ENCODE data around the gene ZSCAN30. TPM values are rescaled to one million over a fixed set of nuclear protein-coding genes. Genes with fewer than 3 reads are reported as not detected.

ZSCAN30 gene
- total RNA-seq, 1 experiment from 2014 or later: 20.5 TPM

DNA sequence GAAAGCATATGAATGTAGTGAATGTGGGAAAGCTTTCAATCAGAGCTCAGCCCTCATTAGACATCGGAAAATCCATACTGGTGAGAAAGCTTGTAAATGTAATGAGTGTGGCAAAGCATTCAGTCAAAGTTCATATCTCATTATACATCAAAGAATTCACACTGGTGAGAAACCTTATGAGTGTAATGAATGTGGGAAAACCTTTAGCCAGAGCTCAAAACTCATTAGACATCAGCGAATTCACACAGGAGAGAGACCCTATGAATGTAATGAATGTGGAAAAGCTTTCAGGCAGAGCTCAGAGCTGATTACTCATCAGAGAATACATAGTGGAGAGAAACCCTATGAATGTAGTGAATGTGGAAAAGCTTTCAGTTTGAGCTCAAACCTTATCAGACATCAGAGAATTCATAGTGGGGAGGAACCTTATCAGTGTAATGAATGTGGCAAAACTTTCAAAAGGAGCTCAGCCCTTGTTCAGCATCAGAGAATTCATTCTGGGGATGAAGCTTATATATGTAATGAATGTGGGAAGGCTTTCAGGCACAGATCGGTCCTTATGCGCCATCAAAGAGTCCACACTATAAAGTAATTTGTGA, 44.2 kb downstream of the ZSCAN30 start:
- no peak overlapping the region for H3K4me3 Mint-ChIP-seq (ENCODE audit: unreplicated experiment)
- no peaks in the 10 kb centered on the region for H3K27me3 Mint-ChIP-seq (ENCODE audit: insufficient read depth, unreplicated experiment)
- POLR2A ChIA-PET: interaction anchor here (0.6 to 7.2 kb wide), 3 partner anchors 43 to 198 kb away, joined by 3 to 58 read pairs (median 3); partner anchors contain the start of gene ZSCAN30
- no peak overlapping the region for H3K27ac Mint-ChIP-seq (ENCODE audit: low read depth, unreplicated experiment)
- intact Hi-C loops (cut with micrococcal nuclease): no loop called here
- DNase-seq (ENCODE audit: unreplicated experiment): no peak
- no peaks in the 10 kb centered on the region for H3K4me1 Mint-ChIP-seq (ENCODE audit: insufficient read depth, unreplicated experiment)
- H3K9me3 Mint-ChIP-seq (ENCODE audit: unreplicated experiment): peaks cover 34% of the 10 kb centered on the region
- TF ChIP-seq, protein P1, sequence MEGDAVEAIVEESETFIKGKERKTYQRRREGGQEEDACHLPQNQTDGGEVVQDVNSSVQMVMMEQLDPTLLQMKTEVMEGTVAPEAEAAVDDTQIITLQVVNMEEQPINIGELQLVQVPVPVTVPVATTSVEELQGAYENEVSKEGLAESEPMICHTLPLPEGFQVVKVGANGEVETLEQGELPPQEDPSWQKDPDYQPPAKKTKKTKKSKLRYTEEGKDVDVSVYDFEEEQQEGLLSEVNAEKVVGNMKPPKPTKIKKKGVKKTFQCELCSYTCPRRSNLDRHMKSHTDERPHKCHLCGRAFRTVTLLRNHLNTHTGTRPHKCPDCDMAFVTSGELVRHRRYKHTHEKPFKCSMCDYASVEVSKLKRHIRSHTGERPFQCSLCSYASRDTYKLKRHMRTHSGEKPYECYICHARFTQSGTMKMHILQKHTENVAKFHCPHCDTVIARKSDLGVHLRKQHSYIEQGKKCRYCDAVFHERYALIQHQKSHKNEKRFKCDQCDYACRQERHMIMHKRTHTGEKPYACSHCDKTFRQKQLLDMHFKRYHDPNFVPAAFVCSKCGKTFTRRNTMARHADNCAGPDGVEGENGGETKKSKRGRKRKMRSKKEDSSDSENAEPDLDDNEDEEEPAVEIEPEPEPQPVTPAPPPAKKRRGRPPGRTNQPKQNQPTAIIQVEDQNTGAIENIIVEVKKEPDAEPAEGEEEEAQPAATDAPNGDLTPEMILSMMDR (IDR thresholded peaks at IDR 0.05; ENCODE audit: unreplicated experiment): no peak
- H3K36me3 Mint-ChIP-seq (ENCODE audit: insufficient read depth, unreplicated experiment): peaks cover 81% of the 10 kb centered on the region
- CTCF ChIA-PET: interaction anchor here (0.6 to 2.0 kb wide), 6 partner anchors 14 to 140 kb away, joined by 3 to 7 read pairs (median 3); partner anchors contain the start of gene ZNF24
- no TSS peak for BruUV-seq (replicated peaks)

DNA sequence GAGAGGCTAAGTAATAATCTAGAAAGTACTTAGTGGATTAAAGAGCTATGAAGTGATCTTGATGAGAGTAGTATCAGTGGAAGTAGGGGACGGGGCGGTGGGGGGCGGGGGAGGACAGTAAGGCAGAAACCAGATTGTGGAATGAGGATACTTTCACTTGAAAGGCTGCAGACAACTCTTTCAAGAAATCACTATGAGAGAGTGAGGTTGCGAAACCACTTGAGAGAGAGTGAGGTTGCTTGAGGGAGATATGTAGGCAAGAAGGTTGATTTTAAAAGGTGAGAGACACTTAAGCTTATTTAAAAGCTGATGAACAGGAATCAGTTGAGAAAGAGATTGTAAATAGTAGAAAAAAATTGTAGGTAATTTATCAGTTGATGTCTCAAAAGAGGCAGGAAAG, 45.4 kb downstream of the ZSCAN30 start:
- peaks cover 76% of the 10 kb centered on the region for H3K36me3 Mint-ChIP-seq (ENCODE audit: insufficient read depth, unreplicated experiment)
- H3K27me3 Mint-ChIP-seq (ENCODE audit: insufficient read depth, unreplicated experiment): no peaks in the 10 kb centered on the region
- POLR2A ChIA-PET: interaction anchor here (0.6 to 7.2 kb wide), 2 partner anchors 45 to 468 kb away, joined by 3 to 58 read pairs; partner anchors contain the start of gene ZSCAN30
- DNase-seq (ENCODE audit: unreplicated experiment): no peak
- CTCF ChIA-PET: interaction anchor here (0.5 to 2.0 kb wide), 5 partner anchors 13 to 1365 kb away, joined by 3 to 7 read pairs (median 4); no protein-coding TSS in a partner anchor
- no peak overlapping the region for H3K4me3 Mint-ChIP-seq (ENCODE audit: unreplicated experiment)
- TF ChIP-seq, protein P1 (IDR thresholded peaks at IDR 0.05; ENCODE audit: unreplicated experiment): no peak
- no peak overlapping the region for H3K27ac Mint-ChIP-seq (ENCODE audit: low read depth, unreplicated experiment)
- H3K4me1 Mint-ChIP-seq (ENCODE audit: insufficient read depth, unreplicated experiment): no peaks in the 10 kb centered on the region
- H3K9me3 Mint-ChIP-seq (ENCODE audit: unreplicated experiment): peaks cover 30% of the 10 kb centered on the region
- BruUV-seq (replicated peaks): no TSS peak
- intact Hi-C loops (cut with micrococcal nuclease): no loop called here

DNA sequence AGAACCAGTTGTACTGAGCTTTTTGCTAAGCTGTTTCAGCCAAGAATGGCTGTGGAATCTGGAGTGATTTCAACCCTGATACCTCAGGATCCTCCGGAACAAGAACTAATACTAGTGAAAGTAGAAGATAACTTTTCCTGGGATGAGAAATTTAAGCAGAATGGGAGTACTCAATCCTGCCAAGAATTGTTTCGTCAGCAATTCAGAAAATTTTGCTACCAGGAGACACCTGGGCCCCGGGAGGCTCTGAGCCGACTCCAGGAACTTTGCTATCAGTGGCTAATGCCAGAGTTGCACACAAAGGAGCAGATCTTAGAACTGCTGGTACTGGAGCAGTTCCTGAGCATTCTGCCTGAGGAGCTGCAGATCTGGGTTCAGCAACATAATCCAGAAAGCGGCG, 47.6 kb downstream of the ZSCAN30 start:
- no peak for DNase-seq (ENCODE audit: unreplicated experiment)
- Mint-ChIP-seq H3K4me1 (ENCODE audit: insufficient read depth, unreplicated experiment) (no peaks in the 10 kb centered on the region), H3K9me3 (ENCODE audit: unreplicated experiment) (peaks cover 30% of the 10 kb centered on the region), H3K27ac (ENCODE audit: low read depth, unreplicated experiment) (no peak overlapping the region), H3K36me3 (ENCODE audit: insufficient read depth, unreplicated experiment) (peaks cover 61% of the 10 kb centered on the region), H3K4me3 (ENCODE audit: unreplicated experiment) (no peak overlapping the region), H3K27me3 (ENCODE audit: insufficient read depth, unreplicated experiment) (no peaks in the 10 kb centered on the region)
- intact Hi-C loops (cut with micrococcal nuclease): no loop called here
- TF ChIP-seq, protein P1 (IDR thresholded peaks at IDR 0.05; ENCODE audit: unreplicated experiment): no peak
- ChIA-PET POLR2A (interaction anchor here (3.8 to 7.2 kb wide), 2 partner anchors 47 to 102 kb away, joined by 26 to 58 read pairs; partner anchors contain the start of genes ZNF24 and ZSCAN30), CTCF (interaction anchor here (0.6 to 2.5 kb wide), 3 partner anchors 11 to 164 kb away, joined by 3 to 14 read pairs (median 3); no protein-coding TSS in a partner anchor)
- BruUV-seq (replicated peaks): no TSS peak

DNA sequence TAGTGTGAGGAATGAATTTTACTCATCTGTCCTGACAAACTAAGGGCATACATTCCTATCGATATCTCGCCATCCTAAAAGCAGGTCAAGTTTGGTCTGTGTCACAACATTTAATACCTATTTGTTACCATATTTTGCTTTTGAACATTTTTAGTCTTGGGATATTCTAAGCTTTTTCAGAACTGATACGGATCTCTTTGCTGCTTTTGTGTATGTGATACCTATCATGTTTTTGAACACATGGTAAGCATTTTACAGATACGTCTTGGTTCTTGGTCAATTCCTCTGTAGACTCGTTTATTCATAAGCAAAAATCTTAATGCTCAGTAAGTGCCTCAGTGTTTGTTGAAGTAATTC, 48.6 kb downstream of the ZSCAN30 start:
- Mint-ChIP-seq H3K36me3 (ENCODE audit: insufficient read depth, unreplicated experiment) (peaks cover 51% of the 10 kb centered on the region), H3K4me1 (ENCODE audit: insufficient read depth, unreplicated experiment) (no peaks in the 10 kb centered on the region), H3K27ac (ENCODE audit: low read depth, unreplicated experiment) (peak overlapping the region; percentile 97), H3K4me3 (ENCODE audit: unreplicated experiment) (peak overlapping the region; percentile 95), H3K9me3 (ENCODE audit: unreplicated experiment) (peaks cover 25% of the 10 kb centered on the region), H3K27me3 (ENCODE audit: insufficient read depth, unreplicated experiment) (no peaks in the 10 kb centered on the region)
- POLR2A ChIA-PET: interaction anchor here (0.6 to 7.2 kb wide), 17 partner anchors 7 to 728 kb away, joined by 3 to 58 read pairs (median 4); partner anchors contain the start of genes ZNF24 and ZSCAN30
- CTCF ChIA-PET: no interaction called here
- no peak for DNase-seq (ENCODE audit: unreplicated experiment)
- TF ChIP-seq, protein P1 (IDR thresholded peaks at IDR 0.05; ENCODE audit: unreplicated experiment): no peak
- intact Hi-C loops (cut with micrococcal nuclease): loop anchor here (1.0 to 2.0 kb wide), 2 partner anchors 49 to 103 kb away; partner anchors contain the start of genes ZNF24 and ZSCAN30
- BruUV-seq (replicated peaks): TSS peak; percentile 73

All from MCF 10A (cell line).